Calu3 (cell line): ENCODE data around the gene TOB2. TPM values are rescaled to one million over a fixed set of nuclear protein-coding genes. Genes with fewer than 3 reads are reported as not detected.

ENCODE experiments used
- Bru-seq: library from RNA; stranded (reverse); fragments of 400-500 nt; gene quantifications from one replicate; lab custom pipeline; 2021; lab: Mats Ljungman, UMichigan
- BruChase-seq, 2 experiments: library from RNA; stranded (reverse); fragments of 400-500 nt; gene quantifications; one replicate each; lab custom pipeline; 2021; lab: Mats Ljungman, UMichigan
- BruUV-seq: library from RNA; stranded (reverse); fragments of 400-500 nt; replicated peaks from 2 replicates; lab custom pipeline; 2021; lab: Mats Ljungman, UMichigan
- CTCF ChIA-PET: fragments of 300-600 bp; sonication (Branson Sonifier 250); formaldehyde crosslinking; loops from one replicate; lab custom pipeline; 2022; ENCODE audit warnings: antibody characterized with exemption; lab: Charles Lee
- DNase-seq: peaks from one replicate; pipeline ENCODE4 v3.0.0; 2022
- H3K27ac Mint-ChIP-seq: one replicate; pipeline ENCODE4 v1.8.0; 2022; ENCODE audit warnings: mixed read lengths; ENCODE audit not compliant: unreplicated experiment
- H3K27me3 Mint-ChIP-seq: one replicate; pipeline ENCODE4 v1.8.0; 2022; ENCODE audit warnings: mixed read lengths; ENCODE audit not compliant: unreplicated experiment
- H3K36me3 Mint-ChIP-seq: one replicate; pipeline ENCODE4 v1.8.0; 2022; ENCODE audit warnings: mild to moderate bottlenecking, moderate library complexity, mixed read lengths; ENCODE audit not compliant: insufficient read depth, unreplicated experiment
- H3K4me1 Mint-ChIP-seq: one replicate; pipeline ENCODE4 v1.8.0; 2022; ENCODE audit warnings: mild to moderate bottlenecking, low read depth, mixed read lengths; ENCODE audit not compliant: unreplicated experiment
- H3K4me3 Mint-ChIP-seq: one replicate; pipeline ENCODE4 v1.8.0; 2022; ENCODE audit warnings: mild to moderate bottlenecking, low read depth, moderate library complexity, mixed read lengths; ENCODE audit not compliant: unreplicated experiment
- H3K9me3 Mint-ChIP-seq: one replicate; pipeline ENCODE4 v1.8.0; 2022; ENCODE audit warnings: low read depth, mixed read lengths; ENCODE audit not compliant: unreplicated experiment
- CTCF ChIP-seq: fragments of 200-600 bp; IDR thresholded peaks from one replicate; pipeline ENCODE4 v1.8.0; 2022; ENCODE audit warnings: antibody characterized with exemption; ENCODE audit not compliant: unreplicated experiment
- intact Hi-C: fragments of 100-400 bp; cut with micrococcal nuclease; formaldehyde crosslinking; loops from one replicate; pipeline ENCODE4 v1.10.0; 2022; ENCODE audit not compliant: unreplicated experiment
- long read RNA-seq: library from polyadenylated mRNA; stranded (forward); transcript quantifications from one replicate; pipeline ENCODE4 v2.0.0, GENCODE V29; 2022
- total RNA-seq: library from RNA; stranded (reverse); gene quantifications from 2 replicates; pipeline ENCODE4 v1.2.3, GENCODE V29; 2022

TOB2 gene
- total RNA-seq (57.3 and 64.1 TPM in 2 replicates), Bru-seq, nascent RNA (percentile 87 among the genes with signal in this experiment), BruChase-seq, experiment 1, labeled RNA remaining after a 6-hour chase (percentile 86 among the genes with signal in this experiment), BruChase-seq, experiment 2, labeled RNA remaining after a 2-hour chase (percentile 96 among the genes with signal in this experiment)
- long read RNA-seq, full-length matches to known transcripts: 18 of 41 reads
- long read RNA-seq, partial matches to known transcripts: 0 of 41 reads
- long read RNA-seq, other reads (novel, unspliced or antisense): 23 of 41 reads

GRCh38 chr22:41446639-41447434 lies at the start of gene TOB2:
TSS of gene TOB2 (minus strand) at chr22:41446801. CDS start at chr22:41437345, 9,456 bp downstream.
- H3K4me1 Mint-ChIP-seq: peaks cover 22% of the 10 kb centered on the region
- TSS peak; percentile 46 for BruUV-seq
- CTCF ChIA-PET: interaction anchor here (0.9 to 1.0 kb wide), 2 partner anchors 43 to 65 kb away, joined by 3 to 4 read pairs; partner anchors contain the start of gene TEF
- H3K36me3 Mint-ChIP-seq: peaks cover 73% of the 10 kb centered on the region
- H3K27me3 Mint-ChIP-seq: no peaks in the 10 kb centered on the region
- peak within 1 kb of the TSS; percentile 98 for H3K27ac Mint-ChIP-seq
- TF ChIP-seq CTCF: no peak
- no peaks in the 10 kb centered on the region for H3K9me3 Mint-ChIP-seq
- DNase-seq: peak; percentile 97
- H3K4me3 Mint-ChIP-seq: peak within 1 kb of the TSS; percentile 93
- intact Hi-C loops: no loop called here

GRCh38 chr22:41491374-41492100 lies 44.9 kb upstream of the TOB2 start:
- H3K27ac Mint-ChIP-seq: no peak overlapping the region
- BruUV-seq: no TSS peak
- H3K36me3 Mint-ChIP-seq: peaks cover 4% of the 10 kb centered on the region
- peaks cover 17% of the 10 kb centered on the region for H3K4me1 Mint-ChIP-seq
- TF ChIP-seq CTCF: no peak
- CTCF ChIA-PET: interaction anchor here (0.6 kb wide), 1 partner anchor 18 kb away, joined by 7 read pairs; no protein-coding TSS in a partner anchor
- DNase-seq: no peak
- H3K4me3 Mint-ChIP-seq: no peak overlapping the region
- intact Hi-C loops: no loop called here
- no peaks in the 10 kb centered on the region for H3K9me3 Mint-ChIP-seq
- H3K27me3 Mint-ChIP-seq: no peaks in the 10 kb centered on the region

GRCh38 chr22:41488596-41489385 lies 42.2 kb upstream of the TOB2 start:
- TF ChIP-seq CTCF: no peak
- CTCF ChIA-PET: no interaction called here
- BruUV-seq: no TSS peak
- peaks cover 17% of the 10 kb centered on the region for H3K4me1 Mint-ChIP-seq
- H3K4me3 Mint-ChIP-seq: no peak overlapping the region
- no peaks in the 10 kb centered on the region for H3K27me3 Mint-ChIP-seq
- intact Hi-C loops: no loop called here
- H3K9me3 Mint-ChIP-seq: no peaks in the 10 kb centered on the region
- H3K36me3 Mint-ChIP-seq: peaks cover 4% of the 10 kb centered on the region
- H3K27ac Mint-ChIP-seq: no peak overlapping the region
- no peak for DNase-seq
